Stimulated activated CD8-positive, alpha-beta memory T cell treated with anti-CD3 and anti-CD28 coated beads, Interleukin-12 subunit alpha, Interleukin-12 subunit beta, amount 100 ng/mL, for 1 hour (primary cell): ENCODE results near the gene BPGM.
"Not testable (repeated sequence)": the region's sequence is repeated elsewhere in the genome, so short reads cannot be mapped to it uniquely, and the experiment has no call there.

Source experiments
- DNase-seq: peaks from one replicate; pipeline ENCODE4 v3.0.0-alpha.2; 2020; ENCODE audit warnings: low read depth

BPGM gene

GRCh38 chr7:134665045-134665444, 18.4 kb downstream of the BPGM start:
- not testable (repeated sequence) for DNase-seq

GRCh38 chr7:134667899-134668298, 21.2 kb downstream of the BPGM start:
- DNase-seq: no peak

- DNase-seq: no peak
Measured at GRCh38 chr7:134669388-134669787, 22.7 kb downstream of the BPGM start.

GRCh38 chr7:134669845-134670373, 23.3 kb downstream of the BPGM start:
- DNase-seq: peak; percentile 67

DNA sequence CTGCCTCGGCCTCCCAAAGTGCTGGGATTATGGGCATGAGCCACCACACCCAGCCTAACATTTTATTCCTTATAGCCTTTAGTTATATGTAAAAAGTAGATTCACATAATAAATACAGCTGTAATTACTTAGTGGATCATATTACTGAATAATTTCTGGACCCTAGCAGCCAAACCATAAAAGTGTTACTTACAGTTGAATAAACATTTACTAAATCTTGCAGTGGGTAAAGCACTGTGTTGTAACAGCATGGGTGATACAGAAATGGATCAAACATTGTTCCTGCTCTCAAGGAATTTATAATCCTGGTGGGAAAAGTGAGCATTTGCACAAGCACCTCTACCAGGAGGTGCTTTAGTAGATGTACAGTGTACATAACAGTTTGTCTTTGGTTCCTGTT, 25.0 kb downstream of the BPGM start:
- DNase-seq: no peak

DNA sequence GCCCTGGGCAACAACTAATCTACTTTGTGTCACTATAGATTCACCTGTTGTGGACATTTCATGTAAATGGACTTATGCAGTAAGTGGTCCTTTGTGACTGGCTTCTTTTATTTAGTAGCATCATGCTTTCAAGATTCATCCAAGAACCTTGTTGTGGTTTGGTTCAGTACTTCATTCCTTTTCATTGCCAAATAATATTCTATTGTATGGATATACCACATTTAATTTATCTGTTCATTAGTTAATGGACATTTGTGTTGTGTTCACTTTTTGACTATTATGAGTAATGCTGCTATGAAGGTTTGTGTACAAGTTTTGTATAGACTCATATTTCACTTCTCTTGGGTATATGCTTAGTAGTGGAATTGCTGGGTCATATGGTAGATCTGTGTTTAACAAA, 27.8 kb downstream of the BPGM start:
- DNase-seq: no peak

GRCh38 chr7:134676743-134677142, 30.1 kb downstream of the BPGM start:
- DNase-seq: no peak

GRCh38 chr7:134678115-134678514, 31.5 kb downstream of the BPGM start:
- DNase-seq: no peak

- DNase-seq: no peak
Measured at GRCh38 chr7:134679006-134679405, 32.4 kb downstream of the BPGM start.

GRCh38 chr7:134684165-134684564, 37.5 kb downstream of the BPGM start:
- DNase-seq: no peak

DNA sequence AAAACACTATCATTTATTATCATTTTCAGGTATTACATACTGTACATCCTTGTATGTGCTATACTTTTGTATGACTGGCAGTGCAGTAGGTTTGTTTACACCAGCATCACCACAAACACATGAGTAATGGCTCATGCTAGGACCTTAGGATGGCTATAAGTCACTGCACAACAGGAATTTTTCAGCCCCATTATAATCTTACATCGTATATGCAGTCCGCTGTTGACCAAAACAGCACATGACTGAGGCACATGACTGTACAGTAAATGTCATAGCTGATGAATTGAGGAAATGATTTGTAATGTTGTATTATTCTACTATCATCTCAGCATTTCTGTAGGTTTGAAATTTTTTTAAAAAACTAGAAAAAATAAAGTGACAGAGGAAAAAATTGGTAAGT, 38.6 kb downstream of the BPGM start:
- DNase-seq: no peak

DNA sequence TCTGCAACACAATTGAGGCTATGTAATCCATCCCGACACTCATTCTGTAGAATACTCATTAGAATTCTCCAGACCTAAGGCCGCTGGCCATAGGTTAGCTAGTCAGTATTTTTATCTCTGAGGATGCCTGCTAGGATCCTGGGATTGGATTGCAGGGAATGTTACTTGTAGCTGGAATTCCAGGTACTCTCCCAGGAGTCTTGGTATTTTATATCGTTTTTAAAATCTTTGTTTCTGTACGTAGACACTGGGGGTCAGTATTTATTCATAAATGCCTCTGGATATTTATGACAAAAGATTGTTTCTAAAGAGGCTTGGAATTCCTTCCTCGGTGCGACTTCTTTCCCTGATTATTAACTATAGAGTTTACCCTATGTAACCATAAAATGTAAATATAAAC, 40.1 kb downstream of the BPGM start:
- no peak for DNase-seq

- DNase-seq: not testable (repeated sequence)
Measured at GRCh38 chr7:134689550-134689949, 42.9 kb downstream of the BPGM start.

DNA sequence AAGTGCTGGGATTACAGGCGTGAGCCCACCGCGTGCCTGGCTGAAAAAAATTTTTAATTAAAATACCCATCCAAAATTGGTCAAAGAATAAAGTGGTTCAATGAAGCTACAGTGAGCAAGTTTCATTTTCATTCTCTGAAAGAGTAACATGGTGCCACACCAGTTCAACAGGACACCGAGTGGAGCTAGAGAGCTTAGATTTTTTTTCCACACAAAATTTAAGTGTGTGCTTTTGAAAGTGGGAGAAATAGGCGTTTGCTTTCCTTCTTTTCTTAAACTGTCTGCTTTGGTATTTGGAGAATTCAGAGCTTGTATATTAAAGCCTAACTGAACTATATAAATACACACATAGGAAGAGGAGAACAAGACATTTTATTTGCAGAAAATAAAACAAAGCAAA, 43.4 kb downstream of the BPGM start:
- no peak for DNase-seq

- no peak for DNase-seq
Measured at GRCh38 chr7:134690614-134691504, 44.2 kb downstream of the BPGM start.

- DNase-seq: no peak
Measured at GRCh38 chr7:134691546-134692343, 45.1 kb downstream of the BPGM start.

GRCh38 chr7:134692344-134692705, 45.7 kb downstream of the BPGM start:
- no peak for DNase-seq

DNA sequence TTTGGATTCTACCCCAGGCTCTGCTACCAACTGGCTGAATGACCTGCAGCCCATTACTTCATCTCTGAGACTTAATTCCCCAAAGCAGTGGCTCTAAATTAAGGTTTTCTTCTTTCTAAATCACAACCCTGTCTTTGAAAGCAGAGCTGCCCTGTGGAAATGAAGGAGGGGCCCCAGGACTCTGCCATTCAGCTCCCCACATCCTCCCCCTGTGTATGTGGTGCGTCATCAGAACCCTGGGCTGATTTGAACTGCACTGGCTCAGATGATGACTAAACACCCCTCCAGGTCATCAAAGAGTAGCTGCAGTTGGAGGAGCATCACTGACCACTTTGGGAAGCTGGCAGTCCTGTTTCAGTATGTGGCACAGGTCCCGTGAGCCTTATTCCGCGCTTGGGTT, 46.6 kb downstream of the BPGM start:
- DNase-seq: no peak

DNA sequence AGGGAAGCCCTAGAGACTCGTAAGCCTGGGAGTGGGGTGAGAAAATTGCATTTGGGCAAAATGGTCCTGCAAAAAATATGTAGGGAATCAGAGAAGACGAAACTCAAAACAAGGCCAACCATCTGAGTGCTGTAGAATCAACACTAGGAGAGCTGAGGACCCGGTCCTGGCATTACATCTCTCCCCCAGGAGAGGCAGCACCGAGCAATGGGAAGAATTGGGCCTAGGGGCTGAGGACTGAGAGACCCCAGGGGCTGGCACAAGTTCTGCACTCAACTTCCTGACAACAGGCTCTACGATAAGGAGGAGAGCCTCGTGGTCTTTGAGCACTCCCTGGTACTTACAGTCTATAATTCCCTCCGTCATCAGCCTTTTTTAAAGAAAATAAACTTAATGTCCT, 47.6 kb downstream of the BPGM start:
- DNase-seq: no peak

GRCh38 chr7:134694767-134695166, 48.1 kb downstream of the BPGM start:
- no peak for DNase-seq

DNA sequence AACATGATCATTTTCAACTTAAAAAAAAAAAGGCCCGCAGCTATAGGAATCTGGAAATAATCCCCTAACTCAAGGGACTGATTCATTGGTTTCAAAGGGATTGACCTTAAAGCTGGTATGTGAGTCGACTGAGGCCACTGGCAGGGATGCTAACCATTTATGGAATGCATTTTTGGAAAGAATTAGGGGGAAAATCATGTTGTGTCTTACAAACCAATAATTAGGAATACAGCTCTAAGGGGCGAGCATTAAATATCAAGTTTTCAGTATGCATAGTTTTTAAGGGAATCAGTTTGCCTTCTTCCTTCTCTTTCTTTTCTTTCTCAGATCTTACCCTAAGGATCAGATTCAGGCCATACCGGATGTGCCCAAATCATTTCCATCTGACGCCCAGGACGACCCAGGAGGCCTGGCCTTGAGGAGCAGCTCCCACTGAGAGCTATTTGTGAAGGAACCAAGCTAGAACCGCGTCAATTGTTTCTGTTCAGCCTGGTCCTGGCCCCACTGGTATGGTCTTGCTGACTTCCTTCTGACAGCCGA, 48.7 kb downstream of the BPGM start:
- DNase-seq: no peak

DNA sequence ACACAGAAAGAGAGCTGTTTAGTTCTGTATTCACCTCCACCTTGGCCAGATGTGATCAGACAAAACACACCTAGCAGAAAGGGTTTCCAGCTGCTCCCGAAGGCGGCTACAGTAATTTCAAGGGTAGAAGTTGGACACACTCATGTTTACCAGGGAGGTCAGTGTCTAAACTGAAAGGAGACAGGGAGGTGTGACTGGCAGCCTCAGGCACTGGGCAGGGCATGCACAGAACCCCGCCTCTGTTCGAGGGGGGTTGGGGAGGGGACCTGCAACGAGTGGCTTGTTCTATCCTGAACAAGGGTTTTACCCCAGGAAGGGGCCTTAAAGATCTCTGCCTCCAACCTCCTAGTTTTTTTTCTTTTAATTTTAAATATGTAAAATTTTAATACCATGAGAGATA, 49.6 kb downstream of the BPGM start:
- no peak for DNase-seq
